ENCODE results near the gene ATG2B. TPM values are rescaled to one million over a fixed set of nuclear protein-coding genes. Genes with fewer than 3 reads are reported as not detected.

The ATG2B gene
- total RNA-seq, 2 donors from 2014 or later, result 24.5 to 43.3 TPM

GRCh38 chr14:96286251-96286650, 76.9 kb downstream of the ATG2B start:
- Histone ChIP-seq H3K4me3 (no peak overlapping the region), H3K9me3 (no peaks in the 10 kb centered on the region), H3K4me1 (replicated peaks) (no peaks in the 10 kb centered on the region), H3K27ac (no peak overlapping the region), H3K36me3 (peaks cover 0 to 12% of the 10 kb centered on the region in 2 donors), H3K27me3 (replicated peaks; ENCODE audit: insufficient read depth) (no peaks in the 10 kb centered on the region)
- TF ChIP-seq CTCF (IDR thresholded peaks at IDR 0.05) (no peak), POLR2A (IDR thresholded peaks at IDR 0.05) (no peak), POLR2AphosphoS5 (IDR thresholded peaks at IDR 0.05) (no peak)
- no peak for DNase-seq (ENCODE audit: low spot score)
- intact Hi-C loops (cut with DNase I), result no loop called here
- WGBS, result 70% methylated on average over 1 of the region's 1 CpG

GRCh38 chr14:96285667-96286066, 77.5 kb downstream of the ATG2B start:
- TF ChIP-seq CTCF (IDR thresholded peaks at IDR 0.05), result no peak
- TF ChIP-seq POLR2A (IDR thresholded peaks at IDR 0.05), result no peak
- TF ChIP-seq POLR2AphosphoS5 (IDR thresholded peaks at IDR 0.05), result no peak
- DNase-seq (ENCODE audit: low spot score), result no peak
- H3K27me3 ChIP-seq (replicated peaks; ENCODE audit: insufficient read depth), result no peaks in the 10 kb centered on the region
- no peak overlapping the region for H3K4me3 ChIP-seq
- intact Hi-C loops (cut with DNase I), result no loop called here
- no peak overlapping the region for H3K27ac ChIP-seq
- H3K4me1 ChIP-seq (replicated peaks), result no peaks in the 10 kb centered on the region
- H3K36me3 ChIP-seq, result peaks cover 0 to 12% of the 10 kb centered on the region in 2 donors
- H3K9me3 ChIP-seq, result no peaks in the 10 kb centered on the region
- 67% methylated on average over 17 of the region's 17 CpGs for WGBS

GRCh38 chr14:96284430-96284829, 78.7 kb downstream of the ATG2B start:
- H3K9me3 ChIP-seq, result no peaks in the 10 kb centered on the region
- H3K27me3 ChIP-seq (replicated peaks; ENCODE audit: insufficient read depth), result no peaks in the 10 kb centered on the region
- no peak for DNase-seq (ENCODE audit: low spot score)
- H3K36me3 ChIP-seq, result peaks cover 0 to 1% of the 10 kb centered on the region in 2 donors
- H3K27ac ChIP-seq, result no peak overlapping the region
- no peaks in the 10 kb centered on the region for H3K4me1 ChIP-seq (replicated peaks)
- intact Hi-C loops (cut with DNase I), result no loop called here
- no peak overlapping the region for H3K4me3 ChIP-seq
- TF ChIP-seq CTCF (IDR thresholded peaks at IDR 0.05) (no peak), POLR2A (IDR thresholded peaks at IDR 0.05) (no peak), POLR2AphosphoS5 (IDR thresholded peaks at IDR 0.05) (no peak)
- 75% methylated on average over 1 of the region's 1 CpG for WGBS

GRCh38 chr14:96284008-96284407, 79.1 kb downstream of the ATG2B start:
- no peak for DNase-seq (ENCODE audit: low spot score)
- H3K27me3 ChIP-seq (replicated peaks; ENCODE audit: insufficient read depth), result no peaks in the 10 kb centered on the region
- H3K9me3 ChIP-seq, result no peaks in the 10 kb centered on the region
- H3K4me1 ChIP-seq (replicated peaks), result no peaks in the 10 kb centered on the region
- H3K27ac ChIP-seq, result no peak overlapping the region
- H3K4me3 ChIP-seq, result no peak overlapping the region
- intact Hi-C loops (cut with DNase I), result no loop called here
- TF ChIP-seq CTCF (IDR thresholded peaks at IDR 0.05) (no peak), POLR2AphosphoS5 (IDR thresholded peaks at IDR 0.05) (no peak), POLR2A (IDR thresholded peaks at IDR 0.05) (no peak)
- WGBS, result 93% methylated on average over 9 of the region's 9 CpGs
- no peaks in the 10 kb centered on the region for H3K36me3 ChIP-seq

- WGBS, result 25% methylated on average over 4 of the region's 4 CpGs
- no peak for DNase-seq (ENCODE audit: low spot score)
These were observed 81.7 kb downstream of the ATG2B start for GRCh38 chr14:96281486-96281885.

More at GRCh38 chr14:96281486-96281885, 81.7 kb downstream of the ATG2B start:
- Histone ChIP-seq H3K4me1 (replicated peaks) (no peaks in the 10 kb centered on the region), H3K36me3 (no peaks in the 10 kb centered on the region), H3K9me3 (no peaks in the 10 kb centered on the region), H3K27me3 (replicated peaks; ENCODE audit: insufficient read depth) (no peaks in the 10 kb centered on the region), H3K4me3 (no peak overlapping the region), H3K27ac (no peak overlapping the region)
- TF ChIP-seq CTCF (IDR thresholded peaks at IDR 0.05) (no peak), POLR2A (IDR thresholded peaks at IDR 0.05) (no peak), POLR2AphosphoS5 (IDR thresholded peaks at IDR 0.05) (no peak)
- intact Hi-C loops (cut with DNase I), result no loop called here

All from prostate gland (tissue), 2 donors.